Frontal cortex (tissue), 4 donors: ENCODE measurements around the gene KRIT1. TPM values are rescaled to one million over a fixed set of nuclear protein-coding genes. Genes with fewer than 3 reads are reported as not detected.
A peak's percentile ranks its signal among the peaks of the same experiment; 100 is the strongest.
"Not testable (repeated sequence)": the region's sequence is repeated elsewhere in the genome, so short reads cannot be mapped to it uniquely, and the experiment has no call there.

Source experiments
- DNase-seq, 2 donors: peaks; one replicate each; pipeline ENCODE4 v3.0.0; 2012; ENCODE audit warnings: low spot score in 2 of 2
- FAIRE-seq: peaks from 2 replicates; lab custom pipeline; 2012; peaks lifted over from hg19 to GRCh38; lab: Jason Lieb, UNC
- total RNA-seq: library from RNA; depleted of rRNA; stranded (reverse); fragments of >200 nt; gene quantifications from one replicate; pipeline ENCODE4 v1.2.3, GENCODE V29; 2014
- donor health status: control.
- donor health status: control.
- donor health status: control.

Gene KRIT1
- total RNA-seq, 1 donor from 2014 or later, result 92.1 TPM

GRCh38 chr7:92251181-92251580, 5.5 kb upstream of the KRIT1 start:
- FAIRE-seq, result no peak
- no peak for DNase-seq

GRCh38 chr7:92250603-92251002, 4.9 kb upstream of the KRIT1 start:
- FAIRE-seq (no peak), DNase-seq (no peak)

GRCh38 chr7:92246360-92247101, 817 bp upstream of the KRIT1 start:
- DNase-seq (peak; percentile 25 to 40), FAIRE-seq (no peak)

- peak in 1 of 2 donors; percentile 24 for DNase-seq
- no peak for FAIRE-seq
Measured at GRCh38 chr7:92244808-92245486, 767 bp downstream of the KRIT1 start.

GRCh38 chr7:92242972-92243371, 2.7 kb downstream of the KRIT1 start:
- DNase-seq (no peak), FAIRE-seq (no peak)

- FAIRE-seq (no peak), DNase-seq (no peak)
Measured at GRCh38 chr7:92230547-92230946, 15.2 kb downstream of the KRIT1 start.

GRCh38 chr7:92228742-92229141, 17.0 kb downstream of the KRIT1 start:
- DNase-seq (no peak), FAIRE-seq (no peak)

- DNase-seq (no peak), FAIRE-seq (no peak)
Measured at GRCh38 chr7:92228100-92228499, 17.6 kb downstream of the KRIT1 start.

GRCh38 chr7:92226981-92227380, 18.7 kb downstream of the KRIT1 start:
- FAIRE-seq, result no peak
- no peak for DNase-seq

- no peak for DNase-seq
- no peak for FAIRE-seq
Measured at GRCh38 chr7:92221766-92222165, 23.9 kb downstream of the KRIT1 start.

GRCh38 chr7:92206672-92207071, 39.0 kb downstream of the KRIT1 start:
- DNase-seq, result no peak
- FAIRE-seq, result no peak

GRCh38 chr7:92205987-92206386, 39.7 kb downstream of the KRIT1 start:
- no peak for DNase-seq
- FAIRE-seq, result no peak

GRCh38 chr7:92200791-92201190, 44.9 kb downstream of the KRIT1 start:
- FAIRE-seq, result no peak
- DNase-seq, result no peak

GRCh38 chr7:92192326-92192725, 53.4 kb downstream of the KRIT1 start:
- DNase-seq, result no peak
- FAIRE-seq, result no peak

GRCh38 chr7:92189246-92189645, 56.5 kb downstream of the KRIT1 start:
- not testable (repeated sequence) for FAIRE-seq, DNase-seq

- DNase-seq, FAIRE-seq: not testable (repeated sequence)
Measured at GRCh38 chr7:92184294-92184693, 61.4 kb downstream of the KRIT1 start.

GRCh38 chr7:92178928-92179924, 66.5 kb downstream of the KRIT1 start, which contains the start of gene LRRD1:
Gene LRRD1, minus strand, starts transcription at chr7:92179142. Its CDS starts 13,940 bp downstream, at chr7:92165202.
- DNase-seq (peak; percentile 62 to 81), FAIRE-seq (no peak)

GRCh38 chr7:92177362-92177761, 68.4 kb downstream of the KRIT1 start:
- DNase-seq (no peak), FAIRE-seq (no peak)

GRCh38 chr7:92169529-92169928, 76.2 kb downstream of the KRIT1 start:
- not testable (repeated sequence) for FAIRE-seq, DNase-seq

- DNase-seq (no peak), FAIRE-seq (no peak)
Measured at GRCh38 chr7:92161271-92161670, 84.4 kb downstream of the KRIT1 start.
